SH-SY5Y (cell line): Measurements from ENCODE around the gene CDK14.

Experiments
- GATA2 ChIP-seq: IDR thresholded peaks from 2 replicates; pipeline ENCODE4 v1.6.1; 2011; ENCODE audit warnings: mild to moderate bottlenecking, low read depth, low read length
- GATA3 ChIP-seq: IDR thresholded peaks from 2 replicates; pipeline ENCODE4 v1.6.1; 2011; ENCODE audit warnings: low read depth, mild to moderate bottlenecking, low read length, moderate library complexity

DNA sequence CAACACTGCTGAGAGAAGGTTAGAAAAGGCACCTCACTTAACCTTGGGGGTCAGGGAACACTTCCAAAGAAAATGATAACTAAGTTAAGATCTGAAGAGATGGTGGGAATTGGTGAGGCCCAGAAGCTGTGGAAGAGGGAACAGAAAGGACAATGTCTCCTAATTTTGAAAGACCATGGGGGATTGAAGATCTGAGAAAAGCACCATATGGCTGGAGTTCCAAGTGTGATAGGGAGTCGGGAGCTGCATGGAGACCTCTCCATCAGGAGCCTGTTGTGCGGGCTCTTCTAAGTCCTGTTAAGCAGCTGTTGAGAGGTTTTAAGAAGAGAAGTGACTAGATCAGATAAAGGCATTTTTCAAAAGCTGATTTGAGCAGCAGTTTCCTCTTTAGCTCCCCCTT lies 254.3 kb downstream of the CDK14 start:
- TF ChIP-seq GATA2 (no peak), GATA3 (no peak)
